Stimulated activated CD4-positive, alpha-beta T cell treated with anti-CD3 and anti-CD28 coated beads, Interleukin-1b, Interleukin-23, amount 100 ng/mL, for 24 hours (primary cell): ENCODE results near the gene TBKBP1.
"Not testable (repeated sequence)": the region's sequence is repeated elsewhere in the genome, so short reads cannot be mapped to it uniquely, and the experiment has no call there.

Experiments
- DNase-seq, 4 experiments: peaks; one replicate each; pipeline ENCODE4 v3.0.0-alpha.2; 2020; ENCODE audit warnings: low read depth in 4 of 4, low spot score in 1 of 4

Gene TBKBP1

GRCh38 chr17:47676510-47677165 lies 17.3 kb upstream of the TBKBP1 start:
- no peak for DNase-seq

GRCh38 chr17:47678196-47678595 lies 15.8 kb upstream of the TBKBP1 start:
- no peak for DNase-seq

- DNase-seq, result no peak
These were observed 11.8 kb upstream of the TBKBP1 start for GRCh38 chr17:47682138-47682537.

GRCh38 chr17:47682727-47683126 lies 11.2 kb upstream of the TBKBP1 start:
- not testable (repeated sequence) for DNase-seq

GRCh38 chr17:47684025-47684424 lies 9.9 kb upstream of the TBKBP1 start:
- no peak for DNase-seq

GRCh38 chr17:47684535-47685193 lies 9.3 kb upstream of the TBKBP1 start:
- DNase-seq, result no peak

- no peak for DNase-seq
These were observed 8.2 kb upstream of the TBKBP1 start for GRCh38 chr17:47685556-47686275.

- DNase-seq, result no peak
These were observed 7.7 kb upstream of the TBKBP1 start for GRCh38 chr17:47686276-47686635.

GRCh38 chr17:47686664-47687327 lies 7.2 kb upstream of the TBKBP1 start:
- no peak for DNase-seq

- no peak for DNase-seq
These were observed 6.7 kb upstream of the TBKBP1 start for GRCh38 chr17:47687328-47687690.

GRCh38 chr17:47687748-47688147 lies 6.2 kb upstream of the TBKBP1 start:
- DNase-seq, result no peak

- DNase-seq, result no peak
These were observed 3.8 kb upstream of the TBKBP1 start for GRCh38 chr17:47690121-47690520.

GRCh38 chr17:47692137-47692894 lies 1.6 kb upstream of the TBKBP1 start:
- no peak for DNase-seq

GRCh38 chr17:47692895-47693730 lies 848 bp upstream of the TBKBP1 start:
- no peak for DNase-seq

GRCh38 chr17:47694581-47695428 lies 844 bp downstream of the TBKBP1 start:
- peak in 2 of 4 experiments; percentile 47 to 50 for DNase-seq

- no peak for DNase-seq
These were observed 1.7 kb downstream of the TBKBP1 start for GRCh38 chr17:47695429-47696376.

- no peak for DNase-seq
These were observed 3.0 kb downstream of the TBKBP1 start for GRCh38 chr17:47696717-47697642.
